GM23338 (cell line): ENCODE results near the gene FSIP2.
"Not testable (repeated sequence)": the region's sequence is repeated elsewhere in the genome, so short reads cannot be mapped to it uniquely, and the experiment has no call there.

Source experiments
- CREB1 ChIP-seq: fragments of 250-450 bp; sonication (Bioruptor Pico); IDR thresholded peaks from 2 replicates; pipeline ENCODE4 v1.5.0; 2020; ENCODE audit warnings: low read depth, mild to moderate bottlenecking, moderate library complexity
- CTCF ChIP-seq, 2 experiments: fragments of 200-600 bp in 1 of 2; sonication (generic) in 1 of 2; conservative IDR thresholded peaks; 2 replicates each; pipeline versions ENCODE4 v1.5.1 to v1.6.1; 2016 to 2017; ENCODE audit warnings: antibody characterized with exemption in 2 of 2, low read depth in 2 of 2, mild to moderate bottlenecking in 2 of 2, moderate library complexity in 1 of 2
- EZH2 ChIP-seq: fragments of 200-600 bp; sonication (generic); IDR thresholded peaks from one replicate; pipeline ENCODE4 v1.8.0; 2017; ENCODE audit warnings: antibody characterized with exemption, mild to moderate bottlenecking, low read depth; ENCODE audit not compliant: unreplicated experiment
- POLR2AphosphoS5 ChIP-seq: IDR thresholded peaks from 2 replicates; pipeline ENCODE4 v1.6.1; 2016; ENCODE audit warnings: antibody characterized with exemption, low read depth
- REST ChIP-seq: IDR thresholded peaks from one replicate; pipeline ENCODE4 v1.6.1; 2018; ENCODE audit warnings: antibody characterized with exemption; ENCODE audit not compliant: unreplicated experiment

- not testable (repeated sequence) for TF ChIP-seq POLR2AphosphoS5; CTCF (conservative IDR thresholded peaks at IDR 0.05; ENCODE audit: low read depth in 2 of 2); REST; EZH2; CREB1
Measured at GRCh38 chr2:185864468-185865260, 126.1 kb downstream of the FSIP2 start.
